Urinary bladder (tissue), 4 donors: ENCODE measurements around the gene SLC25A45. TPM values are rescaled to one million over a fixed set of nuclear protein-coding genes. Genes with fewer than 3 reads are reported as not detected.
"Not testable (repeated sequence)": the region's sequence is repeated elsewhere in the genome, so short reads cannot be mapped to it uniquely, and the experiment has no call there.

Experiments
- DNase-seq: peaks from one replicate; pipeline ENCODE4 v3.0.0-alpha.2; 2015; ENCODE audit errors: extremely low spot score
- H3K27ac ChIP-seq: one replicate; pipeline ENCODE4 v1.5.1; 2013; ENCODE audit warnings: low read depth, mild to moderate bottlenecking, moderate library complexity
- H3K36me3 ChIP-seq: one replicate; pipeline ENCODE4 v1.6.1; 2013; ENCODE audit warnings: mild to moderate bottlenecking, moderate library complexity; ENCODE audit not compliant: insufficient read depth
- H3K4me1 ChIP-seq: one replicate; pipeline ENCODE4 v1.6.1; 2013; ENCODE audit warnings: mild to moderate bottlenecking, moderate library complexity; ENCODE audit not compliant: insufficient read depth
- H3K4me3 ChIP-seq: one replicate; pipeline ENCODE4 v1.5.1; 2013; ENCODE audit warnings: low read depth, low read length
- WGBS: extraction: QIAGEN DNeasy Blood & Tissue Kit; methylation state at CpG from one replicate; pipeline ENCODE4 v1.1.7; 2013; 5-methylcytosine and 5-hydroxymethylcytosine counted together
- polyA plus RNA-seq: library from polyadenylated mRNA; stranded (reverse); fragments of 200-250 nt; gene quantifications from one replicate; pipeline ENCODE4 v1.2.3, GENCODE V29; 2013
- total RNA-seq: library from RNA; depleted of rRNA; stranded (reverse); fragments of >200 nt; gene quantifications from one replicate; pipeline ENCODE4 v1.2.3, GENCODE V29; 2014
- donor health status: healthy with polysubstance abuse.
- donor health status: healthy.

The SLC25A45 gene
- total and polyA plus RNA-seq, 2 donors: 4.3 to 5.0 TPM

- no peak overlapping the region for H3K27ac ChIP-seq
- DNase-seq: no peak
- 89% methylated on average over 30 of the region's 30 CpGs for WGBS
- H3K4me3 ChIP-seq: no peak overlapping the region
- no peaks in the 10 kb centered on the region for H3K4me1 ChIP-seq
- no peaks in the 10 kb centered on the region for H3K36me3 ChIP-seq
Measured at GRCh38 chr11:65356394-65356972, 26.0 kb downstream of the SLC25A45 start.

GRCh38 chr11:65355776-65356393, 26.6 kb downstream of the SLC25A45 start:
- H3K4me3 ChIP-seq: peak overlapping the region; percentile 54
- H3K36me3 ChIP-seq: no peaks in the 10 kb centered on the region
- no peaks in the 10 kb centered on the region for H3K4me1 ChIP-seq
- H3K27ac ChIP-seq: no peak overlapping the region
- DNase-seq: no peak
- WGBS: 32% methylated on average over 35 of the region's 35 CpGs

GRCh38 chr11:65355013-65355775, 27.3 kb downstream of the SLC25A45 start:
- DNase-seq: no peak
- Histone ChIP-seq H3K4me1 (no peaks in the 10 kb centered on the region), H3K36me3 (no peaks in the 10 kb centered on the region), H3K27ac (no peak overlapping the region), H3K4me3 (peak overlapping the region; percentile 54)
- WGBS: 1% methylated on average over 47 of the region's 47 CpGs

GRCh38 chr11:65354265-65355012, 28.0 kb downstream of the SLC25A45 start, which contains the start of gene TIGD3:
Gene TIGD3 (plus strand): TSS chr11:65354751. CDS start chr11:65355809, 1,058 bp downstream.
- Histone ChIP-seq H3K4me1 (no peaks in the 10 kb centered on the region), H3K36me3 (no peaks in the 10 kb centered on the region), H3K27ac (no peak within 1 kb of the TSS), H3K4me3 (peak within 1 kb of the TSS; percentile 54)
- DNase-seq: peak; percentile 89
- under 1% methylated on average over 79 of the region's 79 CpGs for WGBS

GRCh38 chr11:65353900-65354264, 28.6 kb downstream of the SLC25A45 start:
- Histone ChIP-seq H3K27ac (no peak overlapping the region), H3K4me3 (no peak overlapping the region), H3K36me3 (no peaks in the 10 kb centered on the region), H3K4me1 (no peaks in the 10 kb centered on the region)
- WGBS: 12% methylated on average over 16 of the region's 16 CpGs
- no peak for DNase-seq

GRCh38 chr11:65353376-65353775, 29.1 kb downstream of the SLC25A45 start:
- Histone ChIP-seq H3K36me3 (no peaks in the 10 kb centered on the region), H3K4me1 (no peaks in the 10 kb centered on the region), H3K4me3 (no peak overlapping the region), H3K27ac (no peak overlapping the region)
- no peak for DNase-seq
- 80% methylated on average over 7 of the region's 7 CpGs for WGBS

GRCh38 chr11:65352783-65353182, 29.7 kb downstream of the SLC25A45 start:
- H3K36me3 ChIP-seq: no peaks in the 10 kb centered on the region
- no peak overlapping the region for H3K4me3 ChIP-seq
- 62% methylated on average over 3 of the region's 3 CpGs for WGBS
- no peak for DNase-seq
- H3K4me1 ChIP-seq: no peaks in the 10 kb centered on the region
- H3K27ac ChIP-seq: no peak overlapping the region

GRCh38 chr11:65351511-65351910, 30.9 kb downstream of the SLC25A45 start:
- Histone ChIP-seq H3K27ac (no peak overlapping the region), H3K4me3 (no peak overlapping the region), H3K36me3 (no peaks in the 10 kb centered on the region), H3K4me1 (no peaks in the 10 kb centered on the region)
- 88% methylated on average over 2 of the region's 2 CpGs for WGBS
- no peak for DNase-seq

- Histone ChIP-seq H3K27ac (no peak overlapping the region), H3K4me3 (no peak overlapping the region), H3K4me1 (no peaks in the 10 kb centered on the region), H3K36me3 (peaks cover 17% of the 10 kb centered on the region)
- WGBS: 96% methylated on average over 3 of the region's 3 CpGs
- DNase-seq: no peak
Measured at GRCh38 chr11:65341856-65342255, 40.6 kb downstream of the SLC25A45 start.

GRCh38 chr11:65340226-65340625, 42.2 kb downstream of the SLC25A45 start:
- peaks cover 12% of the 10 kb centered on the region for H3K36me3 ChIP-seq
- no peaks in the 10 kb centered on the region for H3K4me1 ChIP-seq
- no peak overlapping the region for H3K4me3 ChIP-seq
- 94% methylated on average over 11 of the region's 11 CpGs for WGBS
- DNase-seq: no peak
- no peak overlapping the region for H3K27ac ChIP-seq

GRCh38 chr11:65338676-65339075, 43.8 kb downstream of the SLC25A45 start:
- DNase-seq: no peak
- Histone ChIP-seq H3K36me3 (peaks cover 6% of the 10 kb centered on the region), H3K27ac (no peak overlapping the region), H3K4me1 (no peaks in the 10 kb centered on the region), H3K4me3 (no peak overlapping the region)
- 82% methylated on average over 7 of the region's 7 CpGs for WGBS

GRCh38 chr11:65334696-65335295, 47.6 kb downstream of the SLC25A45 start:
- Histone ChIP-seq H3K27ac (no peak overlapping the region), H3K36me3 (no peaks in the 10 kb centered on the region), H3K4me1 (no peaks in the 10 kb centered on the region), H3K4me3 (peak overlapping the region; percentile 91)
- DNase-seq: no peak
- WGBS: 15% methylated on average over 5 of the region's 5 CpGs

- H3K4me1 ChIP-seq, DNase-seq, H3K4me3 ChIP-seq, H3K27ac ChIP-seq, H3K36me3 ChIP-seq: not testable (repeated sequence)
- WGBS: 81% methylated on average over 9 of the region's 9 CpGs
Measured at GRCh38 chr11:65332591-65332990, 49.9 kb downstream of the SLC25A45 start.
